HepG2 (cell line): Measurements from ENCODE around the gene HYOU1. TPM values are rescaled to one million over a fixed set of nuclear protein-coding genes. Genes with fewer than 3 reads are reported as not detected.

Experiments used
- BATF2 ChIP-seq: sonication (generic); formaldehyde crosslinking; IDR thresholded peaks from 2 replicates; pipeline ENCODE4 v1.8.0; 2022; ENCODE audit warnings: mild to moderate bottlenecking, missing genetic modification reagents, moderate library complexity
- NR2C2 ChIP-seq: sonication (generic); formaldehyde crosslinking; IDR thresholded peaks from 2 replicates; pipeline ENCODE4 v1.4.0; 2020; ENCODE audit warnings: missing genetic modification reagents, mild to moderate bottlenecking, moderate library complexity, borderline replicate concordance
- PCBP1 ChIP-seq: fragments of 200-400 bp; formaldehyde crosslinking; IDR thresholded peaks from 2 replicates; pipeline ENCODE4 v1.6.1; 2017; ENCODE audit warnings: mild to moderate bottlenecking, low read depth, low read length, borderline replicate concordance
- POGZ ChIP-seq: sonication (generic); formaldehyde crosslinking; IDR thresholded peaks from 2 replicates; pipeline ENCODE4 v1.4.0; 2020; ENCODE audit warnings: mild to moderate bottlenecking, missing genetic modification reagents
- SIX1 ChIP-seq: sonication (generic); formaldehyde crosslinking; IDR thresholded peaks from 2 replicates; pipeline ENCODE4 v1.4.0; 2020; ENCODE audit warnings: missing genetic modification reagents, borderline replicate concordance
- SIX4 ChIP-seq: sonication (generic); formaldehyde crosslinking; IDR thresholded peaks from 2 replicates; pipeline ENCODE4 v1.4.0; 2020; ENCODE audit warnings: missing genetic modification reagents
- SPEN ChIP-seq: sonication (generic); formaldehyde crosslinking; IDR thresholded peaks from 2 replicates; pipeline ENCODE4 v1.5.1; 2020; ENCODE audit warnings: low read depth, mild to moderate bottlenecking, missing genetic modification reagents
- TEAD2 ChIP-seq: sonication (generic); formaldehyde crosslinking; IDR thresholded peaks from 2 replicates; pipeline ENCODE4 v1.9.0; 2021; ENCODE audit warnings: missing genetic modification reagents
- ZFP37 ChIP-seq: sonication (generic); formaldehyde crosslinking; IDR thresholded peaks from 2 replicates; pipeline ENCODE4 v1.4.0; 2020; ENCODE audit warnings: missing genetic modification reagents, borderline replicate concordance
- ZFP82 ChIP-seq: sonication (generic); formaldehyde crosslinking; IDR thresholded peaks from 2 replicates; pipeline ENCODE4 v1.5.1; 2020; ENCODE audit warnings: mild to moderate bottlenecking, missing genetic modification reagents, borderline replicate concordance
- ZKSCAN1 ChIP-seq: fragments of 150-350 bp; IDR thresholded peaks from 2 replicates; pipeline ENCODE4 v1.6.1; 2014; ENCODE audit warnings: low read length
- ZMYM3 ChIP-seq: sonication (generic); formaldehyde crosslinking; IDR thresholded peaks from 2 replicates; pipeline ENCODE4 v1.5.1; 2020; ENCODE audit warnings: mild to moderate bottlenecking, missing genetic modification reagents
- ZNF234 ChIP-seq: sonication (generic); formaldehyde crosslinking; conservative IDR thresholded peaks from 2 replicates; pipeline ENCODE4 v1.5.1; 2020; ENCODE audit warnings: mild to moderate bottlenecking, missing genetic modification reagents
- ZNF335 ChIP-seq: sonication (generic); formaldehyde crosslinking; IDR thresholded peaks from 2 replicates; pipeline ENCODE4 v1.4.0; 2020; ENCODE audit warnings: missing genetic modification reagents
- ZNF468 ChIP-seq: sonication (generic); formaldehyde crosslinking; IDR thresholded peaks from 2 replicates; pipeline ENCODE4 v1.8.0; 2022; ENCODE audit warnings: mild to moderate bottlenecking, moderate library complexity, missing genetic modification reagents
- ZNF530 ChIP-seq: sonication (generic); formaldehyde crosslinking; IDR thresholded peaks from 2 replicates; pipeline ENCODE4 v1.5.0; 2020; ENCODE audit warnings: low read depth, mild to moderate bottlenecking, missing genetic modification reagents
- ZNF572 ChIP-seq: sonication (generic); formaldehyde crosslinking; IDR thresholded peaks from 2 replicates; pipeline ENCODE4 v1.5.1; 2020; ENCODE audit warnings: mild to moderate bottlenecking, missing genetic modification reagents
- ZNF710 ChIP-seq: sonication (generic); formaldehyde crosslinking; IDR thresholded peaks from 2 replicates; pipeline ENCODE4 v1.5.0; 2020; ENCODE audit warnings: mild to moderate bottlenecking, missing genetic modification reagents, borderline replicate concordance
- polyA plus RNA-seq, 8 experiments: library from polyadenylated mRNA; depleted of rRNA in 3 of 8; stranded (reverse) in 7 of 8; unstranded in 1 of 8; fragments of >200 nt; fragmentation: Illumina TruSeq in 4 of 8; extraction: Trizol in 4 of 8; gene quantifications; 2 replicates each; pipeline versions ENCODE4 v1.2.1 to v1.2.3, GENCODE V29; 2011 to 2016; ENCODE audit warnings: low read depth in 4 of 8, missing spikeins in 1 of 8, mixed read lengths in 1 of 8; ENCODE audit not compliant: insufficient read depth in 1 of 8
- total RNA-seq, 5 experiments: library from RNA; depleted of rRNA; stranded (reverse); fragments of >200 nt; fragmentation: Illumina TruSeq; extraction: Trizol; gene quantifications; 2 replicates each; pipeline ENCODE4 v1.2.3, GENCODE V29; 2016; ENCODE audit warnings: low read depth in 1 of 5
- TF ChIP-seq, protein P1 (sequence below): sonication (generic); formaldehyde crosslinking; IDR thresholded peaks from 2 replicates; pipeline ENCODE4 v1.8.1; 2023; ENCODE audit warnings: mild to moderate bottlenecking, missing genetic modification reagents
- TF ChIP-seq, protein P2 (sequence below): sonication (generic); formaldehyde crosslinking; conservative IDR thresholded peaks from 2 replicates; pipeline ENCODE4 v1.4.0; 2020; ENCODE audit warnings: mild to moderate bottlenecking, missing genetic modification reagents, moderate library complexity

Gene HYOU1
- total and polyA plus RNA-seq, 2 of the 13 experiments (the other 11 are each of a cell fraction or from before 2014, with no cell fraction given), result 127 to 155 TPM

DNA sequence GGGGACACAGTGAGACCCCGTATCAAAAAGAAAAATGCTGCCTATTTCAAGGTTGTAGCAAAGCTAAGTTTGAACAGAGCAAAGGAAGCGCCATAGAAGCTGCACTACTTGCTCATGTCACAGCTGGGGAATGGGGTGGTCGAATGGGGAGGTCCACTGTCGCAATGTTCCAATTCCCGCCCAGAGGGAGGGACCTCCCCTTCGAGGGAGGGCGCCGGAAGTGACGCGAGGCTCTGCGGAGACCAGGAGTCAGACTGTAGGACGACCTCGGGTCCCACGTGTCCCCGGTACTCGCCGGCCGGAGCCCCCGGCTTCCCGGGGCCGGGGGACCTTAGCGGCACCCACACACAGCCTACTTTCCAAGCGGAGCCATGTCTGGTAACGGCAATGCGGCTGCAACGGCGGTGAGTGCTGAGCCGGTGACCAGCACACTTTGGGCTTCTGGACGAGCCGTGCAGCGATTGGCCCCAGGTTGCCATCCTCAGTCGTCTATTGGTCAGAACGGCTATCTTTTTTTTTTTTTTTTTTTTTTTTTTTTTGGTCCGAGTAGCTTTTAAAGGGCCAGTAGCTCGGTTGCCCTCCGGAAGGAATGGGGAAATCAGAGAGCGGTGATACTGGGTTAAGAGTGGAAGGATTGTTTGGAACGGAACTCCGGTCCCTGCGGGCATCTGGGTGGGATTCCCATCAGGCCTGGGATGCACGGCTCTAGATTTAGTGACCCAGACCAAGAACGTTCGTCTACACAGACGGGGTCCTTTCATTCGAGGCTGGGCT is 27.8 kb upstream of the HYOU1 start, which contains the start of gene HMBS (continued):
- 0 out of 2 replicates have a peak, but pooled peaks have one; percentile 25 for TF ChIP-seq ZMYM3 (CRISPR knock-in tag)
- no peak for TF ChIP-seq ZNF468 (CRISPR knock-in tag)
- peak; percentile 75; the same call in 1 of the 2 replicates for TF ChIP-seq POGZ
- no peak for TF ChIP-seq SIX1 (CRISPR knock-in tag)
- no peak for TF ChIP-seq ZNF572 (CRISPR knock-in tag)
- TF ChIP-seq SIX4, result no peak
- TF ChIP-seq ZNF234 (CRISPR knock-in tag), result no peak
- TF ChIP-seq, protein P1, sequence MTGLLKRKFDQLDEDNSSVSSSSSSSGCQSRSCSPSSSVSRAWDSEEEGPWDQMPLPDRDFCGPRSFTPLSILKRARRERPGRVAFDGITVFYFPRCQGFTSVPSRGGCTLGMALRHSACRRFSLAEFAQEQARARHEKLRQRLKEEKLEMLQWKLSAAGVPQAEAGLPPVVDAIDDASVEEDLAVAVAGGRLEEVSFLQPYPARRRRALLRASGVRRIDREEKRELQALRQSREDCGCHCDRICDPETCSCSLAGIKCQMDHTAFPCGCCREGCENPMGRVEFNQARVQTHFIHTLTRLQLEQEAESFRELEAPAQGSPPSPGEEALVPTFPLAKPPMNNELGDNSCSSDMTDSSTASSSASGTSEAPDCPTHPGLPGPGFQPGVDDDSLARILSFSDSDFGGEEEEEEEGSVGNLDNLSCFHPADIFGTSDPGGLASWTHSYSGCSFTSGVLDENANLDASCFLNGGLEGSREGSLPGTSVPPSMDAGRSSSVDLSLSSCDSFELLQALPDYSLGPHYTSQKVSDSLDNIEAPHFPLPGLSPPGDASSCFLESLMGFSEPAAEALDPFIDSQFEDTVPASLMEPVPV (CRISPR knock-in tag), result peak; percentile 83; the same call in 1 of the 2 replicates
- TF ChIP-seq BATF2 (CRISPR knock-in tag), result no peak
- TF ChIP-seq PCBP1, result no peak
- TF ChIP-seq ZKSCAN1, result no peak
- no peak for TF ChIP-seq ZFP37 (CRISPR knock-in tag)
- no peak for TF ChIP-seq ZNF530 (CRISPR knock-in tag)
- TF ChIP-seq ZNF710 (CRISPR knock-in tag), result 0 out of 2 replicates have a peak, but pooled peaks have one; percentile 47
- TF ChIP-seq TEAD2 (CRISPR knock-in tag), result no peak
- TF ChIP-seq NR2C2 (CRISPR knock-in tag), result peak; percentile 82; the same call in 1 of the 2 replicates
- TF ChIP-seq SPEN (CRISPR knock-in tag), result peak; percentile 74
- TF ChIP-seq ZFP82 (CRISPR knock-in tag), result no peak
- TF ChIP-seq, protein P2, sequence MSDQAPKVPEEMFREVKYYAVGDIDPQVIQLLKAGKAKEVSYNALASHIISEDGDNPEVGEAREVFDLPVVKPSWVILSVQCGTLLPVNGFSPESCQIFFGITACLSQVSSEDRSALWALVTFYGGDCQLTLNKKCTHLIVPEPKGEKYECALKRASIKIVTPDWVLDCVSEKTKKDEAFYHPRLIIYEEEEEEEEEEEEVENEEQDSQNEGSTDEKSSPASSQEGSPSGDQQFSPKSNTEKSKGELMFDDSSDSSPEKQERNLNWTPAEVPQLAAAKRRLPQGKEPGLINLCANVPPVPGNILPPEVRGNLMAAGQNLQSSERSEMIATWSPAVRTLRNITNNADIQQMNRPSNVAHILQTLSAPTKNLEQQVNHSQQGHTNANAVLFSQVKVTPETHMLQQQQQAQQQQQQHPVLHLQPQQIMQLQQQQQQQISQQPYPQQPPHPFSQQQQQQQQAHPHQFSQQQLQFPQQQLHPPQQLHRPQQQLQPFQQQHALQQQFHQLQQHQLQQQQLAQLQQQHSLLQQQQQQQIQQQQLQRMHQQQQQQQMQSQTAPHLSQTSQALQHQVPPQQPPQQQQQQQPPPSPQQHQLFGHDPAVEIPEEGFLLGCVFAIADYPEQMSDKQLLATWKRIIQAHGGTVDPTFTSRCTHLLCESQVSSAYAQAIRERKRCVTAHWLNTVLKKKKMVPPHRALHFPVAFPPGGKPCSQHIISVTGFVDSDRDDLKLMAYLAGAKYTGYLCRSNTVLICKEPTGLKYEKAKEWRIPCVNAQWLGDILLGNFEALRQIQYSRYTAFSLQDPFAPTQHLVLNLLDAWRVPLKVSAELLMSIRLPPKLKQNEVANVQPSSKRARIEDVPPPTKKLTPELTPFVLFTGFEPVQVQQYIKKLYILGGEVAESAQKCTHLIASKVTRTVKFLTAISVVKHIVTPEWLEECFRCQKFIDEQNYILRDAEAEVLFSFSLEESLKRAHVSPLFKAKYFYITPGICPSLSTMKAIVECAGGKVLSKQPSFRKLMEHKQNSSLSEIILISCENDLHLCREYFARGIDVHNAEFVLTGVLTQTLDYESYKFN (CRISPR knock-in tag), result peak; percentile 63
- no peak; the same call in 1 of the 2 replicates for TF ChIP-seq ZNF335 (CRISPR knock-in tag)
